RKO (cell line): ENCODE data around the gene TRAPPC14.

ENCODE experiments used
- DNase-seq: peaks from one replicate; pipeline ENCODE4 v3.0.0-alpha.2; 2016; ENCODE audit warnings: low spot score

Gene TRAPPC14

DNA sequence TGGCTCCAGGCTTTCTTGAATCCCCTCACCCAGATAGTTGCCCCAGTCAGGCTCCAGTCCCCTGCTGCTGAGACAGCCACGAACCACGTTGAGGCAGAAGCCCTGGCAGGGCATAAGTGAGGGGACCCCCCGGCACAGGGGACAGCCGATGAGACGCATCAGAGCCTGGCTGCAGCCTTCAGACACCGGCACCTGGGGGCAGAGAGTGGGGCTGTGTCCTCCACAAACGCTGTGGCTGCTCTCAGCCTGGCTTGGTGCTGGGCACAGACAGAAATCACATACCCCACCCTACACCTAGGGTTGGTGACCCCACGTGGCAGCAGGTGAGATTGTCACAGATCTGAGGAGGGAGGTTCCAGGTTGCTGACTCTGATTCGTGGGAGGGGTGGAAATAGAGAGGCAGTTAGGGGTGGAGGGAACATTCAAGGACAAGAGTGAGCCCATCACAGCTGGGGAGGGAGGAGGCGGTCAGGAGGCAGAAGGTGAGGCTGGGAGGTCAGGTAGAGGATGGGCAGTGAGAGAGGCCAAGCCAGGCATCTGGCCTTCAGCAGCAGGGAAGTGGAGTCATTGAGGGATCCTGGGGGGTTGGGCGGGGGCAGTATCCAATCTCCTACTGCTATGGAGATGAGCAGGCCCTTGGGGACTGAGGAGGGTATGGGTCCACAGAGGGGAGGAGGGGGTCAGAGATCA lies 15.4 kb upstream of the TRAPPC14 start:
- DNase-seq, result no peak

DNA sequence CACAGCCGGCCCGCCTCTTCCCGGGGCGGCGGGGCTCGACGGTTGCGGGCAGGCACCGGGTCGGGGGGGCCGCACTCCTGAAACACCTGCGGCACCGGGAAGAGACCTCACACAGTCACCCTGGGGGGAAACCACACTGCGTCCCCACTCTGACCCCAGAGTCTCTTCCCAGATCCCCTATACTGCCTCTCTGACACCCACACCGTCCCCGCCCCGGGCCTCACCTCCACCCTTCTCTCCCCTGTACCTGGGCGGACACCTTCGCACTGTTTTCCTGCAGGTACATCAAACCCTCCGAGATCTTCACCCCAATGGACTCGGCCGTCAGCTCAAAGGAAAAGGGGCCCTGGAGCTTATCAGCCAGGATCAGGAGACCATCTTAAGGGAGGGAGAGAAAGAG lies 13.3 kb upstream of the TRAPPC14 start:
- no peak for DNase-seq

GRCh38 chr7:100171087-100171681 lies 12.7 kb upstream of the TRAPPC14 start:
- DNase-seq, result no peak

DNA sequence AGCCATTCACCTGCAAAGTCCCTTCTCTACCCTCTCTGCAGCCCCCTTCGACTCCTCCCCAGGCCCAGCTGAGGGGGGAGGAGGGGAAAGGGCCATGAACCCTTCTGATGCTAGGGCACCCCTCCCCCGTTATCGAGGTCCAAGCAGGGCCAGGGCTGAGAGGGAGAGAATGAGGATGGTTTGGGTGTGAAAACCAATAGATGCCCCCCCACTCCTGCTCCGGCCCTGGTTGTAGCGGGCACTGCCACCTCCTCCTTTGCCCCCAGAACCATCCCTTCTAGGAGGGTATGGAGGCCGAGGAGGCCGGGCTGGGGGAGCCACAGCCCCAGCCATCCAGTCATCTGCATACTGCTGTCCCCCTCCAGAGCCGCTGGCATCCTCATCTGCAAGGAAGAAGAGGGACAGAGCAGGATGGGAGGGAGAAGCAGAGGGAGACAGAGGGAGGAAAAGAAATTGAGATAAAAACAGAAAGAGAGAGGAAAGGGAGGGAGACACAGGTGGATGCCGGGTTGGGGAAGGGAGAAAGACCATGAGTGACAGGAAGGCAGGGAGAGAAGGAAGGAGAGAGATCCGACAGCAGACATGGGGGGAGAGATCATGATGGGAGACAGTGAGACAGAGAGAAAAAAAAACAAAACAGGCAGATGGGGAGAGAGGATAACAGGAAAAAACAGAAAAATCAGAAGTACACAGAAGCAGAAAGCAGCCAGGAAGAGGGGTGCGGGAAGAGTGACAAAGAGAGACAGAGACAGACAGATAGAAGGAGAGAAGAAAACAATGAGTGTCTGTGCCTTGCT lies 11.8 kb upstream of the TRAPPC14 start:
- DNase-seq, result no peak

DNA sequence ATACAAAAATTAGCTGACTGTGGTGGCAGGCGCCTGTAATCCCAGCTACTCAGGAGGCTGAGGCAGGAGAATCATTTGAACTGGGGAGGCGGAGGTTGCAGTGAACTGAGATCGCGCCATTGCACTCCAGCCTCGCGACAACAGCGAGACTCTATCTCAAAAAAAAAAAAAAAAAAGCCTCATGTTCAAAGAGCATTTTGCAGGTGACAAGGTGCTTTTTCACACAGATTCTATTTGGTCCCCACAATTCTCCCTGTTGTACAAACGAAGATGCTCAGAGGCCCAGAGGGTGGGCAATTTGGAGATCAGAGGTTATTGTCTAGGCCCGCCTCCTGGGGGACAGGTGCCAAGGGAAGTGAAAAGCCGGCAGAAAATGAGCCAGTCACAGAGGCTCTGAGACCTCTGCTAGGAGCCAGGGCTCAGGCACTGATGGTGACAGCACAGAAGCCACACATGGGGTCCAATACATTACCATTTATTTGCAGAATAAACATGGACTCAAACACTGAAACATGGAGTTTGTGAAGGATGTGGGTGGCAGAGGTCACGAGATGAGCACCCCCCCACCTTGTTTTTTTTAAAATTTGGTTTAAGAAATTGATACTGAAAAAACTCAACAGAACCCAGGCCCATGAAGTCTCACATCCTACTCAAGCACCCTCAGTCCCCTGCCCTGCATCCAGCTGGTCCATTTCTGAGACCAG lies 10.8 kb upstream of the TRAPPC14 start:
- no peak for DNase-seq

DNA sequence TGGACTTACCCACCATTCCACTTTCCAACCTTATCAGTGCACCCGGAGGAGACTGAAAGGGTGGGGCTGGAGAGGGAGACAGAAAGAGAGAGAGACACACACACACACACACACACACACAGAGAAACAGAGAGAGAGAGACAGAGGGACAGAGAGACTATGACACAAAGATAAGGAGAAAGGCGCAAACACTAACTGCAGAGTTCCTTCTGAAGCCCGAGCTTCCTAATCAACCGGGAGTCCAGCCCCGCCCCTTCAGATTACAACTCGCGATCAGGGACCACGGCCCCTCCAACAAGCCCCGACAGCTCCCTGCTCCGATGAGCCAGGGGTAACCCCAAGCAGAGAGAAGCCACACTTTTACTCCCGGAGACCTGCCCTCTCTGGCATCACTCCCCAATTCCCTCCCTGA lies 9.4 kb upstream of the TRAPPC14 start:
- no peak for DNase-seq

DNA sequence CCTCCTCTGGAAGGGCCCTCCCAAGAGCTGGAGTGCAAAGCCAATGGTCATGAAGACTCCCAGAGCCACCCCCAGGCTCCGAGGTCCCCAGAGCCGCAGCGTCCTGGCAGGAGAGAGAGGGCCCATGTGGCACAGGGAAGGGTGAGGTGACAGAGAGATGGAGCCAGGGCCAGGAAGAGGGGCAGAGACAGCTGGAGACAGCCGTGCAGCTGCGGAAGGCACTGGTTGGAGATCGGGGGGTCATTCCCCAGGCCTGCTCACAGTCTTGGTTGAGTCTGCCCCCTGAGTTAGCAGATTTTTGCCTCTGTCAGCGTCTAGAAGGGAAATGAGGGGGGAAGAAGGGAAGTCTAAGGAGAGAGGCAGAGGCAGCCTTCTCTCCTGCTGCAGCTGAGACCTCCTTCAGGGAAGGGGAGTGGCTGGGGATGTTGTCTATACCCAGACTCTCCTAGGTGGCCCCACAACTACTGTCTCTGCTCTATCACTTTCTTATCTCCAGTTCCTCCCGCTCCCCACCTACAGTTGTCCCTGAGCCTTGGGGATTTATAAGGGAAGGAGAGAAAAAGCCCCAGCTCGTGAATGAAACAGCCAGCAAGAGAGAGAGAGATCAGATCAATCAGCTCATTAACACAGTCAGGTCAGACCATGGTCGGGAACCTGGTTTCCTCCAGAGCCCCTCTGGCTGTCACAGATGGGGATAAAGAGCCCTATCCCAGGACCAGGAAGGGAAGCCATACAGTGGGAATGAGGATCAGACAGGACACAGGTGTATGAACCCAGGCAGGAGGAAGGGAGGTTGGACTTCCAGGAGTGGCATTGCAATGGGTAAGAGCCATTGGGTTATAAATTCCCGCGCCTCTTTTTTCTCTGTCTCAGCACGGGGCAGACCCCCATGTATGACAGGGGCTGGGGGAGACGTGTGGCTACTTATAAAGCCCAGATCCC lies 8.7 kb upstream of the TRAPPC14 start:
- DNase-seq, result no peak

- no peak for DNase-seq
These were observed 7.9 kb upstream of the TRAPPC14 start for GRCh38 chr7:100166317-100166940.

- no peak for DNase-seq
These were observed 5.3 kb upstream of the TRAPPC14 start for GRCh38 chr7:100163871-100164270.

GRCh38 chr7:100163006-100163531 lies 4.5 kb upstream of the TRAPPC14 start:
- DNase-seq, result no peak

DNA sequence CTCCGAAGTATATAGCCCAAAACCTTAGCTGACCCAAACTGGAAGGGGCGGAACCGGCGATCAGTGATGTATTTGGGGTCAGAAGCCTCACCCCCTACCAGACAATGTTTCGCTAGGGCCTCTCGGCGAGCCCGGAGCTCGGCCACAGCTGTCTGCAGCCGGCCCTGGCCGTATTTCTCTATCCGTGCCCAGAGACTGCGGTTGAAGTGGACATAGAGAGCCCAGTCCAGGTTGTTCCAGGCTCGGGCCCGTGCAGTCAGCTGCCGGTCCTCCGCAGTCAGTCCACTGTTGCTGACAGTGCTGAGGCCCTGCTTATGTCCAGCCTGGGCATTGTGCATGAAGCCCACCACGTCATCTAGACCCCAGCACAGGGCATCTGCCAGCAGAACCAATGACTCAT lies 1.5 kb upstream of the TRAPPC14 start:
- DNase-seq, result no peak

DNA sequence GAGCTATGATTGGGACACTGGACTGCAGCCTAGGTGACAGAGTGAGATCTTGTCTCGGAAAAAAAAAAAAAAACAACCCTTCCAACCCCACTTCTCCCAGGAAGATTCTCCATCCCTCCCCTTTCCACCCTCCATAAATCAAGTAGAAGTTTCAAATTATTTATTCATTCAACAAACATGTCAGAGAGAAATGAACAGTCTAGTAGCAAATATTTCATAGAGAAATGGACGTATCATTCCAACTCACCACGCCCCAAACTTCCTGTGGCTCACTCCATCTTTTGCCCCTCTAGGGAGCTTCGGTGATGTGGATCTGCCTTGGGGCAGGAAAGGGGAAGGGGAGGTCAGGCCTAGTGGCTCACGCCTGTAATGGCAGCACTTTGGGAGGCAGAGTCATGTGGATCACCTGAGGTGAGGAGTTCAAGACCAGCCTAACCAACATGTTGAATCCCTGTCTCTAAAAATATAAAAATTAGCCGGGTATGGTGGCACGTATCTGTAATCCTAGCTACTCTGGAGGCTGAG lies 638 bp upstream of the TRAPPC14 start:
- peak; percentile 48 for DNase-seq

DNA sequence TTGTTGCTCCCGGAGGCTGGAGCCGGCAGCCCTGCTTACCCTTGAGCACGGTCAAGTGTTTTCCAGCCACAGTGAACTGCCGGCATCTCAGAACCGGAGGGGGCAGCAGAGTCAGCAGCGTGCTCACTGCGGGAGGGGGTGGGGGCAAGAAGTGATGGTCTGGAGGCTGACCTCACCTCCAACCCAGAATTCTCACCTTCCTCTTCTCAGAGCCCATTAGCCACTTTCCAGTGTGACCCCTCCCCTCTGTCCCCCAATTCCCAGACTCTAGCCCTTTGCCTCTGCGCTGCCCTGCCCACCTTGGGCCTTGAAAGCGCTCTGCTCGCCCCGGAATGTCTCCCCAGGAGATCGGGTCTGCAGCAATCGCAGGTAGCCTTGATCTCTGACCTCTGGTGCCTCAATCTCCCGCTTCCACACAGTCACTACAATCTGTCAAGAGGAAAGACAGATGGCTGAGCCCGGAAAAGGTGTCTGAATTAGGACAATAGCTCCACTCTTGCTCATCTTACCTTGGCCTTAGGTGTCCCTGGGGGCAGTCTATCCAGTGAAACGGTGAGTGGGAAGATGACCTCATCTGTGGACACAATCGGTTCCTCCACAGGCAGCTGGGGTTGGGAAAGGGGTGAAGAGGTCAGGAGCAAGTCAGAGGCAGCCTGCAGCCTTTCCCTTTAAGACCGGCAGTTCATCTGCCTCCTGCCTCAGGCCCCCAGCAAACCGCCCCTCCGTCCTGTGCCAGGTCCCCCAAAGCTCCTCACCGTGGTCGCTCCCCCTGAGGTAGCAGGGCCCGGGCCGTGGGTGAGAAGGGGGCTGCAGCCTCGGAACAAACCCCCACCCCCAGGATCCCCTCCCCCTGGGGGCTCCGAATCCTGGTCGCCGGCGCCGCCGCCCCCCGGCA lies 942 bp downstream of the TRAPPC14 start:
- peak; percentile 84 for DNase-seq

DNA sequence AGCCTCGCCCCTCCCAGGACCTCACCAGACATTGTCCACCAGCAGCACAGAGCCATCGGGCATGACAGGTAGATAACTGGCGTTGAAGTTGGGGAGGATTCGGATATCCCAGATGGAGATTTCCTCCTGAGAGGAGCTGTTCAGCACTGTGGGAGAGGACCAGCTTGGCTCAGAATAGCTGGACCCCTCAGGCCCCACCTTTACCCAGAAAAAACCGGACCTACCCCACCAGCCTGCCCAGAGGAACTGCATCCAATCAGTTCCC lies 1.5 kb downstream of the TRAPPC14 start:
- no peak for DNase-seq

- DNase-seq, result no peak
These were observed 2.0 kb downstream of the TRAPPC14 start for GRCh38 chr7:100156331-100157068.

DNA sequence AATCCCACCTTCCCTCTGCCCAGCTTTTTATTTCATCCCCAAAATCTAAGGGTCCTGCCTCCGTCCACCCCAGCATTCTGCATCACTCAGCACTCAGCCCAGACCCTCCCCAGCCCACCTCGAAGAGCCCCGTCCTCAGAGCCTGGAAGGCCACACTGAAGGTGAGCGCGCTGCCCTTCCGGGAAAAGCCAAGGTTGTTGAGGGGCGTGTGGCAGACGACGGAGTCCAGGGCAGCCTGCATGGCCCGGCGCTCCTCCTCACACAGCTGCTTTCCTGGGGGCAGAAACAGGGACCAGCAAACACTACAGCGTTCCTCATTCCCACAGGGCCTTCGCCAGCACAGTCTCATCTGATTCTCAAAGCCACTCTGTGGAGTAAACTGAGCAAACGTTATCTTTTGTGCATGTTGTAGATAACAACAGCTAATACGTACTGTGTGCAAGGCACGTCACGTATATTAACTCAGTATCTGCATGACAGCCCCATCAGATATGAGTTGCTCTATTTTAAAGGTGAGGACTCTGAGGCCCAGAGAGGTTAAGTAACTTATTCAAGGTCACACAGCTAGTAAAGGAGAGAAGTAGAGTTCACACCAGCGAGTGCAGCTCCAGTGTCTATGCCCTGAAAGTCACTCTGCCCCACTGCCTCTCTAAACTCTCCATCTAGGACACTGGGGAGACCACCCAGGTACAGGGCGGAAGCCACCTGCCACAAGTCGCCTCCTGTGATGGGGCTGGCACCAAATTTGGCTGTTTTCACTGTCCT lies 2.8 kb downstream of the TRAPPC14 start:
- DNase-seq, result no peak

- DNase-seq, result no peak
These were observed 3.7 kb downstream of the TRAPPC14 start for GRCh38 chr7:100154651-100155491.
